GM18511 (cell line): Measurements from ENCODE around the gene TCN1.
"Not testable (repeated sequence)": the region's sequence is repeated elsewhere in the genome, so short reads cannot be mapped to it uniquely, and the experiment has no call there.

Experiments
- ATAC-seq: cut with Tn5 transposase; IDR thresholded peaks from one replicate; pipeline ENCODE4 v1.9.1; 2021; ENCODE audit warnings: mild to moderate bottlenecking, moderate library complexity; ENCODE audit not compliant: unreplicated experiment

TCN1 gene, protein sequence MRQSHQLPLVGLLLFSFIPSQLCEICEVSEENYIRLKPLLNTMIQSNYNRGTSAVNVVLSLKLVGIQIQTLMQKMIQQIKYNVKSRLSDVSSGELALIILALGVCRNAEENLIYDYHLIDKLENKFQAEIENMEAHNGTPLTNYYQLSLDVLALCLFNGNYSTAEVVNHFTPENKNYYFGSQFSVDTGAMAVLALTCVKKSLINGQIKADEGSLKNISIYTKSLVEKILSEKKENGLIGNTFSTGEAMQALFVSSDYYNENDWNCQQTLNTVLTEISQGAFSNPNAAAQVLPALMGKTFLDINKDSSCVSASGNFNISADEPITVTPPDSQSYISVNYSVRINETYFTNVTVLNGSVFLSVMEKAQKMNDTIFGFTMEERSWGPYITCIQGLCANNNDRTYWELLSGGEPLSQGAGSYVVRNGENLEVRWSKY

DNA sequence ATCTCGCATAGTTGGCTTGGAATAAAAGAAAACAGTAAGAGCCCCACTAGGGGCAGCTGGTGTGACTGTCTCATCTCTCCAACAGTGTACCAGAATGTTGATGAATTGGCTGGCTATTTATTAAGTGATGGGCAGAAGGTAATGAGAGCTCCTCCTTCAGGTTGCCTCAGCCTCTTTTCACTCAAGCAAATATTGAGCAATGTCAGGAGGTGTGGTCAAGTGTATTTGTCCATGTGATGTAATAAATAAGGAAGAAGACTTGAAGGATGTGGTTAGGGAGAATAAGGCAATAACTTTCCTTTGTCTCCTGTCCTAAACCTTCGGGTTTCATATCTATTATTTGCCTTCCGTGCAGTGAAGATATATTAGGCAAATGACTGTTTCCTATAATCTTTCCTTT lies at the start of gene TCN1:
Gene TCN1 (minus strand): TSS at position 91 of the 400 bp plus-strand sequence. CDS start 17 bp downstream, at position 74.
- no peak for ATAC-seq

DNA sequence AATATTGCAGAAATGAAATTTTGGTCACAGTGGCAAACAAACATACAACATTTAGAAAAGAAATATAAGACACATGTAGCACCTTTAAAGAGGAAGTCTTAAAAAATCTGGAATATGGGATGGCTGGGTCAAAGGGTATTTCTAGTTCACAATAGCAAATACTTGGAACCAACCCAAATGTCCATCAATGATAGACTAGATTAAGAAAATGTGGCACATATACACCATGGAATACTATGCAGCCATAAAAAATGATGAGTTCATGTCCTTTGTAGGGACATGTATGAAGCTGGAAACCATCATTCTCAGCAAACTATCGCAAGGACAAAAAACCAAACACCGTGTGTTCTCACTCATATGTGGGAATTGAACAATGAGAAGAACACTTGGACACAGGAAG lies 37.3 kb upstream of the TCN1 start:
- not testable (repeated sequence) for ATAC-seq

DNA sequence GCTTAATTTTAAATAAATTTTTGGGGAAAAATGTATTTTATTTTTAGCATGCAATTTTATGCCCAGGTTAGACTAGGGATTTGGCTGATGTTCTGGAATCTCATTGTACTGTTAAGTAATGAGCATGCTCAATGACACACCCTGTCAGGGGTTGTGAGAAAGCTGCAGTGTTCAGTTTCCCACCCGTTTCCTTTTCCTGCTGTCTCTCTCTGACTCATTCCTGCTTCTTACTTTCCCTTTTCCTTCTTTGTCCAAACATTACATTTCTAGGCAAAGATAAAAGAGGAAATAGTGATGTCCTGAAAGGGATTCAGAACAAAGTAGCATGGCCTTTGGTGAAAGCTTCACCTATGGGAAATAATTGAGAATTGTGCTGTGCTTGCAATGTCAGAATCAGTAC lies 35.0 kb upstream of the TCN1 start:
- no peak for ATAC-seq

DNA sequence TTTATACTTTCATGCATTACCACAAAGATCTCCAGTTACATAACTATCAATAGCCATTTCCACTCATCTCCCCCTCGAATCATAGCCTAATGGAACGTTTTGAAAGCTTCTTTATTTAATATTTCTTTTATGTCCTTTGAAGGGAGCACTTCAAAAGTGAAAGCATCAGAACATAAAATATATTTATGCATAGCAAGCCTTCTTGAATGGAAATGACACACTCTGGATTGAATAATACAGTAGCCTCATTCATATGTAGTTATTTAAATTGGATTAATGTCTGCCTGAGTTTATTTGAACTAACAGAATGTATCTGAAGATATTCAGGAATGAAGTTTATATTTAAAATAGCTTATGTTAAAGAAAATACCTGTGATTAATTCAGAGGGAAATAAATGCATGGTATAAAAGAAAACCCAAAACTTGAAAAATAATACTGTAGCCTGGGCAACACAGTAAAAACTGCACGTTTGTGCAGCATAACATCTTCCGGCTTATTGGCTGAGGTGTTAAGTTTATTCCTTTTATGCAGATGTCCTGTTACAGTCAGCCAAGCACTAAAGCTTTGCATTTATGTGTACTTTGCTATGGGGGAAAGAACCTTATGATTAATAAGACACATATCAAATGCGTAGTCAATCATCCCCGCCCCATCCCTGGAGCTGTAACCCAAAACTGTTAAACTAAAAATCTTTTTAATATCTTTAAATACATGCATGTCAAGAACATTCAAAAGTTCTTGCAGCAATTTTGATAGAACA lies 34.3 kb upstream of the TCN1 start:
- no peak for ATAC-seq

- ATAC-seq, result no peak
Observed at GRCh38 chr11:59899532-59899931, 33.2 kb upstream of the TCN1 start.

GRCh38 chr11:59898650-59899049 lies 32.4 kb upstream of the TCN1 start:
- ATAC-seq, result no peak

DNA sequence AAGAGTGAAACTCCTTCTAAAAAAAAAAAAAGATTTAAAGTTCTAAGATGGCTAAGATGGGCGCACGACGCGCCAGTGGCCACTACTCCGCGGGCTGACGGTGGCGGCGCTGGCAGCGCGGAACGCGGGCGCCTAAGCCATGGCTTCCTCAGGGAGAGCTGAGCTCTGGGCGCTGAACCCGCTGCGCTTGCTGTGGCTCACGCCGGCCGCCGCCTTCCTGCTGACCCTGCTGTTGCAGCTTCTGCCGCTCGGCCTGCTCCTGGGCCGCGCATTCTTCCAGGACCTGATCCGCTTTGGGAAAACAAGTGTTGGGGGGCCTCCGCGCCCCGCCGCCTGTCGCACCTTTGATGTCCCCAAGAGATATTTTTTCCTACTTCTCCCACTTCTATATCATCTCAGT lies 31.8 kb upstream of the TCN1 start:
- ATAC-seq, result no peak

DNA sequence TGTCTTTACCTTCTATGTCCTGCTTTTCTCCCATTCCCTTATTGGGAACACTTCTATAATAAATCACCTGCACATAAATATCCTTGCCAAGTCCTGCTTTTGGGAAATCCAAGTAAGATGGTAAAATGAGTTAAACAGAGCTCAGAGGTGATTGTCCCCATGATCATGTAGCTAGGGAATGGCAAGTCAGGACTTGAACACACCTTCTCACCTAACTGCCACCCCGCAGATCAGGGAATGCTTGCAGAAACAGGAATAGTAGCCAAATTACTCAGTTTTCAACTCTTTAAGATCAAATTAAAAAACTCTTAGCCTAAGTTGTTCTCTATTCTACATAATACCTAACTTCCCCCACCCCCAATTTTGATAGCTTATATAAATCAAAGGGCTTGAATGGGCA lies 28.3 kb upstream of the TCN1 start:
- ATAC-seq, result no peak

DNA sequence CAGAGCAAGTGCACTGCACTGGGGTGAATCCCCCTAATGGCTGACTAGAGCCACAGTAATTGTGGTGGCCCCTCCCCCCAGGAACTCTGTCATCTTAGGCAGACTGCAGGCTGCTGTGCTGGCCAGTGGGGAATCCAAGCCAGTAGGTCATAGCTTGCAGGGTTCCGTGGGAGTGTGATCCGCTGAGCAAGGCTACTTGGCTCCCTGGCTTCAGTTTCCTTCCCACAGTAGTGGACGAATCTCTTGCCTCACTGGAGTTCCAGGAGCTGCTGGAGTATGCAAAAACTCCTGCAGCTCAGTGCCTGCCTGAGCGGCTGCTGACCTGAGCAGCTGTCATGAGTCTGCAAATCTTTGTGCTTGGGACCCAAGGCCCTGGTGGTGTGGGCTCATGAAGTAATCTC lies 25.5 kb upstream of the TCN1 start:
- ATAC-seq, result no peak

DNA sequence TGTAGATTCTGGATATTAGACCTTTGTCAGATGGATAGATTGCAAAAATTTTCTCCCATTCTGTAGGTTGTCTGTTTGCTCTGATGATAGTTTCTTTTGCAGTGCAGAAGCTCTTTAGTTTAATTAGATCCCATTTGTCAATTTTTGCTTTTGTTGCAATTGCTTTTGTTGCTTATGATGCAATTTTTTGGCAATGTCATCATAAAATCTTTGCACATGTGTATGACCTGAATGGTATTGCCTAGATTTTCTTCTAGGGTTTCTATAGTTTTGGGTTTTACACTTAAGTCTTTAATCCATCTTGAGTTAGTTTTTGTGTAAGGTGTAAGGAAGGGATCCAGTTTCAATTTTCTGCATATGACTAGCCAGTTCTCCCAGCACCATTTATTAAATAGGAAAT lies 20.9 kb upstream of the TCN1 start:
- not testable (repeated sequence) for ATAC-seq

DNA sequence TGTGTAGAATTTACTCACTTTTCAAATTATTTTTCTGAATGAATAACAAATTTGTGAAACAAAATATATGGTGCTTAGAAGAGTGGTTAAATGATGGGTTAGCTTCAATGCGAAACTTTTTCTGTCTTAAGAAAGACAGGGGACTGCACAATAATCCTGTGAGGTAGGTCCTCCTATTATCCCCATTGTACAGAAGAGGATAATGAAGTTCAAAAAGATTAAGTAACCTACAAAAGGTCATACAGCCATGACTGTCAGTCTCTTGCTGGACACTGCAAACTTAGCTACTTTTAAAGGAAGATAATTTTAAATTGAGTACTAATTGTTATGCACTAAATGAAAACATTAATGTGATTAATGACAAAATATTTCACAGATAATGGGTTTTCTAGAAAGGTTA lies 17.3 kb upstream of the TCN1 start:
- ATAC-seq, result no peak

GRCh38 chr11:59879567-59879966 lies 13.3 kb upstream of the TCN1 start:
- ATAC-seq, result no peak

DNA sequence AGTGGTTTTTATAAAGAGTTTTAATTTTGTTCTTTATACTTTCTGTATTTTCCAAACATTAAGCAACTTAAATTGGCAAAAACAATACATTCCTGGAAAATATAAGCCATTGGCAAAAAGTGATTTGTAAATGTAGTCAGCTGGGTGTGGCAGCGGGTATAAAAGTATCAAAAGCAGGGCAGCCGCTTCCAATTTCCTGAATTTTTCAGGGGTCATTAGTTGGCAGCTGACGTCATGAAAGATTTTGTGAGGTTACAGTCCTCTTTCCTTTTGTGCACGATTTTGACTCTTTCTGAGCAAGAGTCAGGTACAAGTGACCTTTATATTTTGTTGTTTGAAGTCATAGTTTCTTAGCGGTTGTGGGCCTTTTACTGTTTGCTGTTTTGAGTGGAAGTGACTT lies 12.3 kb upstream of the TCN1 start, which contains the start of gene OOSP3:
Gene OOSP3 (plus strand): TSS at position 208 of the 400 bp plus-strand sequence. CDS start 27 bp downstream, at position 235.
- no peak for ATAC-seq

DNA sequence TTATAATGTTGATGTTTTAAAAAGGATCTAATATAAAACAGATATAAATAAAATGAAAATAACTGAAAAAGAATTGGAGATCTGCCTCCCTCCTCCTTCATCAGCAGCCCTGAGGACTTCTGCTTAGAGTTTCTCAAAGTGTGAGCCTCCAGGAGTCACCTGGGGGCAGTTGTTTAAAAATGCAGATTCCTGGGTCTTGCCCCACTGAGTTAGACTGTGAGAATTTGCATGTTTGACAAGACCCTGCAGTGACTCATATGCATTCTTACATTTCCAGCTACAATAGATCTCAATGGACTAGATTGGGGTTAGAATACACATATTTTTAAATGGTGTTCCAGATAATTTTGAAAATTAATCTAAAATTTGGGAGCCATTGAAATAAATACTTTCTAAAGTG lies 11.5 kb upstream of the TCN1 start:
- ATAC-seq, result no peak

- ATAC-seq, result no peak
Observed at GRCh38 chr11:59877325-59877724, 11.0 kb upstream of the TCN1 start.

GRCh38 chr11:59875856-59876519 lies 9.7 kb upstream of the TCN1 start:
- ATAC-seq, result no peak

DNA sequence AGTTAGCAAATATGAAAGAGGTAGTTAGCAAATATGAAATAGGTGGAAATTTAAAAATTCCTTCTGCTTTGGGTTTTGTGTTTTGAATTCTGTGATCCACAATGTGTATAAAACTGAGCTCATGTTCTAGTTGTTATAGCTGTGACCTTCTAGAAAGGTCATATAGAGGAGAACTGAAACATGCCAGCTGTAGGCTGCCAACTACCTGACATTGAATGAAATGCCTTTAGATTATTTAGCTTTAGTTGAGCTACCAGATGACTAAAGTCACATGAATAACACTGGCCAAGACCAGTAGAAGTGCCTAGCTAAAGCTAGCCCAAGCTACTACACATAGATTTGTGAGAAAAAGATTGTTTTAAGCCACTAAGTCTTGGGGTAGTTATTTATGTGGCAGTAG lies 5.8 kb upstream of the TCN1 start:
- ATAC-seq, result no peak

DNA sequence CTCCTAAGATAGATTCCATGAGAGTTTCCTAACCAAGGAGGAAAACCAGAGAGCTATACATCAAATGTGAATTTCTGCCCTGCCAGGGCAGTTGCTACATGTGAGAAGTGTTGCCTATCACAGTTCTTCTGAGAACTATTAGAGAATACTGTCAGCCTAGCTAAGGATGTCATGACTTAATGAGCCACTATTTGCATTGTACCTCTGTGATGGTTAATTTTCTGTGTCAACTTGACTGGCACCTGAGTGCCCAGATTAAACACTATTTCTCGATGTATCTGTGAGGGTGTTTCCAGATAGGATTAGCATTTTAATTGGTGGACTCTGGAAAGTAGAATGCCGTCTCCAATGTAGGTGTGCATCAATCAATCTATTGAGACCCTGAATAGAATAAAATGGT lies 1.7 kb upstream of the TCN1 start:
- ATAC-seq, result no peak

DNA sequence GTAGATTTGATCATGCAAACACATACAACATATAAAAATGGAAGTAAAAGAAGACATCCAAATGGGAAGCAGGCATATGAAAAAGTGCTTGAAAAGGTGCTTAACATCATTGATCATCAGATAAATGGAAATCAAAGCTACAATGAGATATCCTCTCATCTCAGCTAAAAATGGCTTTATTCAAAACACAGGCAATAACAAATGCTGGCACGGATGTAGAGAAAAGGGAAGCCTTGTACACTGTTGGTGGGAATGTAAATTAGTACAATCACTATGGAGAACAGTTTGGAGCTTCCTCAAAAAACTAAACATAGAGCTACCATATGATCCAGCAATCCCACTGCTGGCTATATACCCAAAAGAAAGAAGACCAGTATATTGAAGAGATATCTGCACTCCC lies 549 bp upstream of the TCN1 start:
- no peak for ATAC-seq

DNA sequence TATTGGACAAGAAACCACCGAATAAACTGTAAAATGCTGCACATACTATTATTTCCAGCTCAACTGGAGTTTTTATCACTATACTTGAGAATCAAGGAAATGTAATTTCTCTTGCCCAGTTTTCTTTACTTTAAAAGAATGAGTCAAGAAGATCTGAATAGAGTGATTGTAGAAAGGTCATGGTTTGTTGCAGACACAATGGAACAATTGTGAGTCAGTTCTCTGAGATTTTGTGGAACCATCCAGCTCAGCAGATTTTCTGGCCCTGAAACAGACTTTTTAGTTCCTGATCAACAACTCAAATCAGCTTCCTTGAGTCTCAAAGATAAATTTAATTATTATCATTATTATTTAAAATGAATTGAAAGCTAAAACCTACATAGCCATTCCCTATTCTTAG lies 1.3 kb downstream of the TCN1 start:
- ATAC-seq, result no peak

DNA sequence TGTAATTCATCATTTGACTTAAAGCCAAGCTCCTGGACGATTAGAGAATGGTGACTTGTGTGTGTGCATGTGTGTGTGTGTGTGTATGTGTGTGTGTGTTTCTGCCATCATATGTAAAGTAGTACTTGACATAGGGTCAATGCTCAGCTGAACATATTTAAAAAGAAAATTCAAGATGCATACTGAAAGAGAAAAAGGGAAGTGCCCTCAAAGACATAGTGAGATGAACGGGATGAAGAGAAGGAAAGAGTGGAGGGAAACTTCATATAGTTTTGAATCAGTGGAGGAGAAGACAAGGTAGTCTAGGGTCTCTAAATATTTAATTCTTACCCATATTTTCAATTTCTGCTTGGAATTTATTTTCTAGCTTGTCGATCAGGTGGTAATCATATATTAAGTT lies 4.0 kb downstream of the TCN1 start:
- no peak for ATAC-seq

- ATAC-seq, result no peak
Observed at GRCh38 chr11:59859673-59860072, 6.6 kb downstream of the TCN1 start.
